NCI-H2227 treated with DMSO at 0.1 percent for 48 hours (cell line): Measurements from ENCODE around the gene BDKRB2.

ENCODE experiments used
- DNase-seq: peaks from one replicate; lab custom pipeline; 2025; lab: John Stamatoyannopoulos, UW

BDKRB2 gene

DNA sequence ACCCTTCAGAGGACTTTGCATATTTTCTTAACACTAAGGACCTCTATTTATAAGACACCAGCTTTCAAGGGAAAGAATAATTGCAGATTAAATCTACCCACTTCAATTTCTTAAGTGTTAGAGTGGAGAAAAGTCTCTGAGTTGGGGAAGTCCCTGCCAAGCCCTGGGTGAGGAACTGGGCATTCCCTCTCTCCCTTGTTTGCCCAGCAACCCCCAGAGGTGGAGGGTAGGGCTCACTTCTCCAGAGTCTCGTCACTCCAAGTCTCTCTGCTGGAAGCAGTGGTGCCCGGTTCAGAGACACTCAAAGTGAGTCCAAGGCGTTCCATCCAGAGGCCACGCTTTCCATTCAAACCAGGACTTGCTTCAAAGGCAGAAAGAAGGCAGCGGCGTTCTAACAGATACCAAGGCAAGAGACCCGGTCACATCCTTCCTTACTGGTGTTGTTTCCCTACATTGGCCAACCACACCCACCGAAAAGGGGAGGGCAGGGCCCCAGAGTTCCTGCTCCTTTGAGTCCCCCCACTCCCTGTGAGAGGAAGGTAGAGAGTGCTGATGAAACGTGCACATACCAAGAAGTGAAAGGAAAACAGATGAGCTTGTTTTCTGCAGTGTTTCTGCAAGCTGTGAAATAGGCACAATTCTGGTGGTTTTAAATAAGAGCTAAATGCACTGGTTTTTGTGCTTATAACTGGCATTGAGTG, 6.1 kb upstream of the BDKRB2 start:
- DNase-seq = no peak

DNA sequence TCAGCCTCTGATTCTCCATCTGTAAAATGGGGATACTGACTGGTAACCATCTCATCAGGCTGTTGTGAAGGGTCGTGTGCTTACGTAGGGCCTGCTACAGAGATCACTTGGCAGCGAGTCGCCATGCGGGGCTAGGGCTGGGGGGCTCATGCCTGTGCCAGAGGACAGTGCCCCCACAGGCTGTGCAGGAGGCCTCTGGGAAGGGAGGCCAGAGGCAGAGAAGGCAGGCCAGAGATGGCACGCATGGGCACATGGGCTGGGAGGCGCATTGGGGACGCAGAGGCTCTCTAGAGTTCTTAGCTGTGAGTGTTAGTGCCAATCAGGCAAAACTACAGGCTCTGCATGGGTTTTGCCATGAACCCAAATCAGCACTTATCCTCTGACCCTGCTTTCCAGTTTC, 3.5 kb upstream of the BDKRB2 start:
- no peak for DNase-seq

DNA sequence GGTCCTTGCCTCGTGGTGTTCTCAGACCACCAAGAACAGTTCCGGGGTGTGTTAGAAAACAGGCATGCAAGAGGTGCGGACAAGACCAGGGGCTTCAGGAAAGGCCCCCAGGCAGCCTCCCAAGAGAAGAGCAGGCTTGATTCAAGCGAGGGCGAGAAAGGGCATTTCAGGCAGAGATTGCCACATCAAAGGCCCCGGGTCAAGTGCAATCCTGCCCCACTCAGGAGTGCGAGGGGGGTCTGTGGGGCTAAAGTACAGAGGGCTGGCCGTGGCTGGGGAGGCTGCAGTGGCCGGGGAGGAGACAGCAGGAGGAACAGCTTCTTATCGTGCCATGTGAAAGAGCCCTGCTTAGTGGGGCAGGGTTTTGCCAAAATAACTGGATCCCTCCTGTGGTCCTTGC, 2.7 kb upstream of the BDKRB2 start:
- DNase-seq = no peak

DNA sequence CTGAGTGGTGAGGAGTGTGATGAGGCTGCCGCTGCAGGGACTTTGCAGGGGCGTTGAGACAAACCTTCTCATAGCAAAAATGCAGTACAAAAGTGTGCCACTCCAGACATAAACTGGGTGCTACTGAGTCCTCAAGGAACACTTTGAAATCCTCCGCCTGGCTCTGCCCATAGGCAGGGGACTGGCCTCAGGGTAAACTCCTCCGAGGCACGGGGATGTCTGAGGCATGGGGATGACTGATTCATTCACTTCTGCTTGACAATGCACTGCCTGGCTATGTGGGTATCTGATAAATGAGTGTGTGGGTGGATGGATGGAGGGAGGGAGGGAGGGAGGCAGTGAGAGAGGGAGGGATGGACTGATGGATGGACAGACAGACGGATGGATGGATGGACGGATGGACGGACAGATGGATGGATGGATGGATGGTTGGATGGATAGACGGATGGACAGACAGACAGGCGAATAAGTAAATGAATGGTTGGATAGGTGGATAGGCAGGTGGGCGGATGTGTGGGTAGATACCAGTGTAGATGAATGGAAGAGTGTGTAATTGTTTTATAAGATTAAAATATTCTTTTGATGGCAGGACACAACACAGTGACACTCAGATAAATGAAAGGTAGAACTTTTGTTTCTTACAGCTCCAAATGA, 2.1 kb upstream of the BDKRB2 start:
- DNase-seq = no peak

DNA sequence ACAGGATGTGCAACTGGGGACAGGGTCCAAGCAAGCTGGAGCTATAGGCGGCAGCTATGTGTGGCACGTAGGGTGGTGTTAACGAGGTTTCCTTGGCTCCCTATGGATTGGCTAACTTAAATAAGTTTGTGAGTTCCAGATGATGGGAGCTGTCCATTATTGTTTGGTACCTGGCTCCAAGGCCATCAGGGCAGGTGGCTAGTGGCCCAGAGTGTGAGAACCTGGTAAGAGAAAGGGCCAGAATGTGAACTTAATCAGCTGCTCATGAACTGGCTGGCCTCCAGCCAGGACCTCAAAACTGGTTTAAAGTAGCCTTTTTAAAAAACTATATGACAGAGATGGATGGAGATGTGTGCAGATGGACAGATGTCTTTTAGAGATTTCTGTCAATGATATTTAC, 1.5 kb upstream of the BDKRB2 start:
- no peak for DNase-seq

DNA sequence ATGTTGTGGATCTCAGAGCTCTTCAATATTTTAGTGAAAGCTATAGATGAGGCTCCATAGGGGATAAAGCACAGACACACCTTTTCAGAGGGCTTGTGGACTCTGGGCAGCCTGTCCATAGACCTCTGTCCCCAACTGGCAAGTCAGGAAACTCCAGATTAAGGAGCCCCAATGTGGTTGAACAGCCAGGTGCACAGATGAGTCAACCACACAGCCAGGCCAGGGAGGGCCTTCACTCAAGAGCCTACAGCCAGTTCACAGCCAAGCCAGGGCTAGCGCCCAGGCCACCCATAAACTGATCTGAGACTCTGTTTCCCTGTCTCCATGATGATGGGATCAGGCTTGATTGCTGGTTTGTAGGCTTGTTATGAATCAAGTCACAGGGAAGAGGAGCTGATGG, 1.0 kb upstream of the BDKRB2 start:
- DNase-seq = no peak

DNA sequence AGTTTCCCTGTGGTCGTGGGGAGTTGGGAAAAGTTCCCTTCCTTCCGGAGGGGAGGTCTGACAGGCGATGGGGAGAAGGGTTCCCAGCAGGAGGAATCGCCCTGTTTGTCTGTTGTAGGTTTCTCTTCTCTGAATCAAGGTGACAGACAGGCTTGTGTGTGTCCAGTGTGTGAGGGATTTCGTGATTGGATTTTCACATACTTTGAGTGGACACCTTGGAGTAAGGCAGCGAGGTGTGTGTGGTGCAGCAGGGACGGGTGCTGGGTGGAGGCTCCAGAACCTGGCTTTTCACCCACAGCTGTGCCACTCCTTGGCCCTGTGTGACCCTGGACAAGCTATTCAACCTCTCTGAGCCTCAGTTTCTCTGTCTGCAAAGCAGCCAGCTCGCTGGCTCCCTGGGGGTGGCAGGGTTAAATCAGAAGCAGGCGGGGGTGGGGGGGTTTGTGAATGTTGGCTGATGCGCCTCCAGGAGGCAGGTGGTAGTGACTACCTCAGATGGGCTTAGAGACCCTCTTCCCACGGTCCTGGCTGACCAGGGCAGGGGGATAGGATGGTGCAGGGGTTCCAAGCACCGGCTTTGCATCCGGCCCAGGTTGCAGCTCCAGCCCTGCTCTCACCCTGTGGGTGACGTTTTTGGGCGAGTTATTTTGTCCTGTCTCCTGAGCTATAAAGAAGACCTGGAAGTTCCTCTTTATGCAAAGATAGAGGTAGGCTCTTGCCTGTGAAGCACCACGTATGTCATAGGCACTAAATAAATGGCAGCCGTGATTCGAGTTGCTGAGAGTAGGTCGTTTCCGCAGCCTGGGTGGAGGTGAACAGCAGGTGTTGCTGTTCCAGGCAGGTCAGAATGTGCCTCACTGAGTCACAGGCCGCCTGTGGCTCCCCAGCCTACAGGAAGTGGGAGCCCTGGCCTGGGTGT, 679 bp downstream of the BDKRB2 start:
- no peak for DNase-seq

DNA sequence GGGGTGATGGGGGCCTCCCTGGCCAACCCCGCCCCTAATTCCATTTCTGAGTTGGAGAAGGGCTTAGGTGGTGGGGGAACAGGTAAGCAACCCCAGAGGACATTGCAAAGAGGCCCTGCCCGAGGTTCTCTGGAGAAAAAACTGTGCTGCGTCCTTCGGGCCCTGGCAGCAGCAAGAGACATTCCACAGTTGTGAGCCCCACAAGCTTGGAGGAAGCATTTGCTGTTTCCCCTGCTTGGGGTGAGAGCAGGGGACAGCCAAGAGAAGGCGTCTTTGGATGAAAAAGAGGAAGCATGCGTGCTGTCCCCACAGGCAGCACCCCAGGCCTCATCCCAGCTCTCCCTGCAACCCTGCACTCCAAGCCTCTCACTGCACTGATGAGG, 1.3 kb downstream of the BDKRB2 start:
- DNase-seq = no peak

DNA sequence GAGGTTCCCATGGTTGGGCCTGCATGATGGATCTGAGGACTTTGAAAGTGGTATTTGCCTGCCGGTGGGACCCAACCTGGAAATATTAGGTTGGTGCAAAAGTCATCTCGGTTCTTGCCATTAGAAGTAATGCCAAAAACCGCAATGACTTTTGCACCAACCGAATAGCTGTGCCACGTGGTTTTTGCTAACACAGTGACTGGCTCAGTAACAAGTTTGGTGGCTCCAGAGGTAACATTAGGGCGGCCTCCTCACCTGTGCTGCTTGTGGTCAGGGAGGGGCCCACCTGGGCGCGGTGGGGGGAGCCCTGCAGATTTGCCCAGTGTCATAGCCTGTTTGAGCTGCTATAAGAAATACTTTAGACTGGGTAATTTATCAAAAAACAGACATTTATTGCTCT, 1.8 kb downstream of the BDKRB2 start:
- no peak for DNase-seq

DNA sequence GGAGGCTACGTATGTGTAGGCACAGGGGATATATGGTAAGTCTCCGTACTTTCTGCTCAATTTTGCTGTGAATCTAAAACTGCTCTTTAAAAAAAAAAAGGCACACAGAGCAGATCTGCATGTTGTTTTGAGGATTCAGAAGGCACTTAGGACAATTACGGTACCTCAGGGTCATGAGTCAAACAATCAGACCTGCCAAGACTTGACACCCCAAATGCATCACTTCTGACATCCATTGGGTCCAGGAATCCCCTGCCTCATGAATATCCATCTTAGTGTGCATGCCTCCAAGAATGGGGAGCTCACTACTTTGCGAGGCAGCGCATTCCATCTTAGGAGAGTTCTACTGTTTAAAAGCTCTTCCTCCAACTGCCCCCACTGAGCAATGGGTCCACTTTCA, 3.0 kb downstream of the BDKRB2 start:
- DNase-seq = no peak

DNA sequence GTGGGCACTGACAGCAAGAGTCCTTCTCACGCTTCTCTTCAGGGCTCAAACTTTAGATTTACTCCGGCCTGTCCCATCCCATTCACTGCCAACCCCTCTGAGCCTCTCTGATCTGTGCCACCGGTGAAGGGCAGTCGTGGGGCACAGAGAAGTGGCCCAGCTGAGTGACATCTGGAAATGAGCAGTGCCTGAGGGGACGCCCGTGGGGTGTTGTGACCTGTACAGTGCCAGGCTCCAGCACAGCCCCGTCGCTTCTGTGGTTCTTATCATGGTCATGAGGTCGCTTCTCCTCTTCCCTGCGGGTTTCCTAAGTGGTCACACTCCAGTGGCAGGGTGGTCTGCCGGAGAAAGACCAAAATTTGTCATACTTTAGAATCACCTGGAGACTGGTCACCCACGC, 4.1 kb downstream of the BDKRB2 start:
- no peak for DNase-seq

DNA sequence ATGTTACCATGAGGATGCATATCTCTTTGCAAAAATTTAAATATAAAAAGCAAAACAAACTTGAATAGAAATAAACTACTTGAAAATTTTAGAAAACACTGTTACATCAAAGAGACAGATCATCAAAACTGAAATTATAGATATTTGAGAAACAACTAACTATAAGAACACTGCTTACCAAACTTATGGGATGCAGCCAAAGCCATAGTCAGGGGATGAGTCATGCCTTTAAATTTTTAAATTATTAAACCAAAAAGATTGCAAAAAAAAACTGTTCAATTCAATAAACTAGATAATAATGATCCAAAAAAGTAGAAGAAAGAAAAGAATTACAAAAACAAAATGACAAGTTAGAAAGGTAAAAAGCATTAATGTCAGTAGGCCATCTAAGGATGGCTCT, 7.5 kb downstream of the BDKRB2 start:
- DNase-seq = no peak

DNA sequence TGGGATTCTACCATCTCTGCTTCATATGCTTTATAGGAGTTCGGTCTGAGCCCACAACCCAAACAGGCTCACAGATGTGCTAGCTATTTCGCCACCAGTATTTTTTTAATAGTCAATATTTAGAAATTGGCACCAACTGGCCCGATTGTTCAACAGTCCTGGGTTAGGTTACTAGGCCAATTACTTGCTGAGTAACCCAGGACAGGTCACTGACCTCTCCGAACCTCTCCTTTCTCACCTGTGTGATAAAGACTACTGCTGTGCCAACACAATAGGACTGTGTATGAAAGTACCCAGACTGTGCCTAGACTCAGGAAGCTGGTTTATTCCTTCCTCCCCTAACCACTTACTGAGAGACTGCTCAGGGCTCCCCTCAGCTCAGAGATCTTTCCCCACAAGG, 8.3 kb downstream of the BDKRB2 start:
- no peak for DNase-seq

DNA sequence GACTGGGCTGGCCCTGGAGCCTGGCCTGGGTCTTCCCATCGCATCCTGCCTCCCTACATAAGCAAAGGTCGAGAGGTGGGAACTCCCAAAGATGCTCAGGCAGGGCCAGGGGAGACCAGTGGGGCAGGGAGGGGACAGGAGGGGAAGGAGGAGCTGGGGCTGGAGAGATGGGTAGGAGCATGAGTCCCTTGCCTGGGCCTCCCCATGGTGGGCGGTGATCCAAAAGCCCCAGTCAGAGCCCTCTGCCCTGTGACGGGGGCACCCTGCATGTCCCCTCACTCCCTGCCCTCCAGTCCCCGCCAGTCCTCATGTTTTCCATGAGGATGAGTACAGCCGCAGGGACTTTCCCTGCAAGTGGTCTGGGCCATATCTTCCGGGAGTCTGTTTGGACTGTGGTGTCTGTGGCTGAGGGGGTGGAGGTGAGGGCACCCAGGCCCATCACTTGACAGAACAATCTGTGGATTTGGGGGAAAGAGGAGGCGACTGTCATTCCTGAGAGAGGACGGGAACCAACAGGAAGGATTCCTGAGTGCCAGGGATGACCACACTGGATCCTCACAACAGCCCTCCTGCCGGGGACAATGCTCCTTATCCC, 9.3 kb downstream of the BDKRB2 start:
- DNase-seq = no peak

DNA sequence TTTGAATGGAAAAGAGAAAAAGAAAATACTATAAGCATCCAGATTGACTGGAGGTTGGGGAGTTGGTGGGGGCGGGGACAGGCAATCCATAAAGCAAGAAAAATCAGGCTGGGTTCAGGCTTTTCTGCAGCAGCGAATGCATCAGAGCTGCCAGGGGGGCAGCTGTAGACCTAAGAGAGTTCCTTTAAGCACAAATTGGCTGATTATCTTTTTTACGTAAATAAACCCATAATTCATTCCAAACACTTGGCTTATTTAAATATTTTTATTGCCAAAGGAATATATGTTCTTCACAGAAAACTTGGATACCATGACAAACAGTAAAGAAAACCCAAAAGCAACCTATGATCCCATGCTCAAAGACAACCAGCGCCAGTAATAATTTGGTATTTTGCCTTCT, 10.2 kb downstream of the BDKRB2 start:
- no peak for DNase-seq

DNA sequence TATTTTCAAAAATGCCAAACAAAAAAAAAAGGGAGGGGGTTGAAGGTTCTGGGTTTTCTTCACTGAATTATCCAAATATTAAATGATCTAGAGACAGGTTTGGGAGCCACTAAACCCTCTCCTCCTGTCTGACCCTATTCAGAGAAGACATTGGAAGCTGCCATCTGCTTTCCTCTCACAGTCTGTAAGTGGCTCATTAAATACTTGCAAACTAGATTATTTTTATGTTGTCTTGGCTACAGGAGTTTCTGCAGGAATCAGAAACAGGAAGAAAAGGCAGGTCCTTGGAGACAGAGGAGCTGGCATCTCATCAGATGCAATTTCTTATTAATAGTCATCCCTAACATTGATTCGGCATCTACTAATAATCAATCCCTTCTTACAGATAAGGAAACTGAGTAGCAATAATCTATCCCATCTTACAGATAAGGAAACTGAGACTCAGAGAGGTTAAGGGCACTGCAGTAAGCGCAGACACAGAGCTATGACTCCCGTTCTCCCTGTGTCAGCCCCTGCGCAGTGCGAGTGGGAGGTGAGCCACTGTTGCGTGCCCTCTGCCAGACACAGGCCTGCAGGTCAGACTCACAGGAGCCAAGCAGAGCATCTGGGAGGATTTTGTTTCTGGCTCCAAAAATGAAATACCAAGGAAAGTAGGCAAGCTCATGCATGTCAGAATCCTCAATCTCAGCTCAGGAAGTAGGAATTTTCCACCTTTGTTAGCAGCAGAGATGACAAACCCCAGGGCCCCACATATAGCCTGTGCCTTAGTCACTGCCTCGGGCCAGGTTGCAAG, 11.0 kb downstream of the BDKRB2 start:
- DNase-seq = no peak

DNA sequence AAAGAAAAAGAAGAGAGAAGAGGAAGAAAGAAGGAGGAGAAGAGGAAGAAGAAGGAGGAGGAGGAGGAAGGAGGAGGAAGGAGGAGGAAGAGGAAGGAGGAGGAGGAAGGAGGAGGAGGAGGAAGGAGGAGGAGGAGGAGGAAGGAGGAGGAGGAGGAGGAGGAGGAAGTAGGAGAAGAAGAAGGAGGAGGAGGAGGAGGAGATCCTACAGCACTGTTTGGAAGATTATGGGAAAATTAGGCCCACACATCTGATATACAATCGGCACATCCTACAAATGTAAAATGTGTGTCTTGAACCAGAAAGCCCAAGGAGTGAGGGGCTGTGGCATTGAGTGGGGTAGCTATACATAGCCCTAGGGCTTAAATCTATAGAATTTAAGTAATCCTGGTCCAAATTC, 12.0 kb downstream of the BDKRB2 start:
- no peak for DNase-seq

DNA sequence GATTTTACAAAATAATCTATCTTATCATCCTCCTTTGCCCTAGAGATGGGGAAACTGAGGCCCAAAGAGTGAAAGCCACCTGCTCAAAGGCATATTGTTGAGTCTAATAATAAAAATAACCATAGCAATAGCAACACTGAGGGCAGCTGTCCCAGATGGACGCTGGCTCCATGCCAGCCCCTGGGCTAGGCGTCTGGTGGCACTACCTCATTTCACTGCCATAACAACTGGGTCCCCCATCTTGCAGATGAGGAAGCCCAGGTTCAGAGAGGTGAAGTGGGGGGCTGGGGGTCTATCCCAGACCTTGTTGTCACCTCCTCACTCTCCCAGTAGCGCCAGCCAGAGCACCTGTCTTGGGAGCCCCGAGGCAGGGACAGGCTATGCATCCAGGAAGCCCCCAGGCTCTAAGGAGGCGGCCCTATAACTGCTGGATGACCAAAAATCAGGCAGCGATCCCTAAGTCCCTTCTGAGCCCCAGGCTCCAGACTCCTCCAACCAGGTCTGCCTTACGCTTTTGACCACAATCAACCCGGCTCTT, 12.8 kb downstream of the BDKRB2 start:
- DNase-seq = no peak

DNA sequence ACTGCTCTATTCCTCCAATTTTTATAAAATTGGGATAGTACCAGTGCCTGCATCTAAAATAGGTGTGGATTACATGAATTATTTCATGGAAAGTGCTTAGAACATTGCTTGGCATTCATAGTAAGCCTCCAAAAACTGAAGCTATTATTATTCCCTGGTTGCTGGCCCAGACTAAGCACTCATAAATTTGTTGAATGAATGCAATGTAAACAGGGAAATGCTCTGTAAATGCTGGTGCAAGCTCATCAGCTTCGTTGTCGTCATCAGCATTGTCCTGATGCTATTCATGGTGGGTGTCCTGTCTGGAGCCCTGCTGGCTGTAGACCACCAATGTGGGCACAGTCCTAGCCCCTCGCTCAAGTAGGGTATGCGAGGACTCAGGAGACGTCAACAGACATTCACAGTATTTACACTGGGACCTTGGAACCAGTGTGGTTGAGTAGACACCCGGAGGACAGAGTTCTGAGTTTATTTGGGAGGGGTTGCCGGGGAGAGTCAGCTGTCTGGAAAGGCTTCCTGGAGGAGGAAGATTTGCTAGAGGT, 16.5 kb downstream of the BDKRB2 start:
- DNase-seq = no peak

DNA sequence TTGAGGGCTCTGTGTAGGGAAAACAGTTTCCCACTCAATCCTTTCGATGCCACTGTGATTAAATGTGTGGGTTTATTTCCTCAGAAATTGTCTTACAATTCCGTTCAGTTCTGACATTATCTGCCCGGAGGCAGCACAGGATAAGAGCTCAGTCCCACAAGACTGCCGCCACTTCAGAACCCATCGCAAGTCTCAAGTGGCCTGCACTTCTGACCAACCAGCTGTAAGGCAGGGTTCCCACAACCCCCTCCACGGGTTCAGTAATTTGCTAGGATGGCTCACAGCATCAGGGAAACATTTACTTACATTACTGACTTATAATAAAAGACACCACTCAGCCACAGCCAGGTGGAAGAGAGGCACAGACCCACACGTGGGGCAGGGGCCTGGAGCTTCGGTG, 17.2 kb downstream of the BDKRB2 start:
- no peak for DNase-seq

DNA sequence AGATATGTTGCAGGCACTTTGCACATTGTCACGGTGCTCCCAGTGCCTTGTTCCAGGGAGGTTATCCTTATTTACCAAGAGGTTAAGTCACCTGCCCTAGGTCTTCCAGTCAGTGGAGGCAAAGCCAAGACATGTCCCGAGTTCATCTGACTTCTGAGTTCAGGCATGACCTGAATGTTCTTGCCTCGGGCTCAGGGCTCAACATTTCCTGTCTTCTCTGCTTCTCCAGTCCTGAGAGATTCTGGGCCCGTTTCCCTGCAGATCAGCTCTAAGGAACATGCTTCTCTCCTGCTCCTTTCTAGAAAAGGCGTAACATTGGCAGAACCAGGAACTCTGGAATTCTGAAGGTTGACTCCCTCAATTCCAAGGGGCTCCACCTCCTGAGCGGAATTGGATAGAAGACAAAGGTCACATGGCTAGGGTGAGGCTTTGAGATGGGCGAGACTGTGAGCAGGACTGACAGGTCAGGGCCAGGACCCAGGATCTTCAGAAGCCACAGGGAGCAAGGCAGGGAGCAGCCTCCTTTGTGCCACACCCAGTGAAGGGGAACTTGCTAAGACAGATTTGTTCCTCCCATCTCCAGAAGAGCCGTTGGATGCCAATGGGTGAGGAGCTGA, 19.9 kb downstream of the BDKRB2 start:
- DNase-seq = no peak
